ENCODE measurements around the gene PCSK2.

PCSK2 gene

GRCh38 chr20:17522528-17522927, 295.7 kb downstream of the PCSK2 start:
- no peak overlapping the region for H3K27ac ChIP-seq

GRCh38 chr20:17523326-17523725, 296.5 kb downstream of the PCSK2 start:
- TF ChIP-seq ZFX (IDR thresholded peaks at IDR 0.05) = no peak
- TF ChIP-seq CTCF (conservative IDR thresholded peaks at IDR 0.05) = no peak
- no peak overlapping the region for H3K27ac ChIP-seq

More at GRCh38 chr20:17522528-17522927, 295.7 kb downstream of the PCSK2 start:
- TF ChIP-seq ZFX (IDR thresholded peaks at IDR 0.05) (no peak), CTCF (conservative IDR thresholded peaks at IDR 0.05) (no peak)

GRCh38 chr20:17524560-17524959, 297.7 kb downstream of the PCSK2 start:
- H3K27ac ChIP-seq = no peak overlapping the region

GRCh38 chr20:17525132-17525531, 298.3 kb downstream of the PCSK2 start:
- TF ChIP-seq CTCF (conservative IDR thresholded peaks at IDR 0.05) = no peak
- no peak for TF ChIP-seq ZFX (IDR thresholded peaks at IDR 0.05)
- H3K27ac ChIP-seq = no peak overlapping the region

More at GRCh38 chr20:17524560-17524959, 297.7 kb downstream of the PCSK2 start:
- no peak for TF ChIP-seq ZFX (IDR thresholded peaks at IDR 0.05)
- no peak for TF ChIP-seq CTCF (conservative IDR thresholded peaks at IDR 0.05)

GRCh38 chr20:17525650-17526049, 298.8 kb downstream of the PCSK2 start:
- TF ChIP-seq CTCF (conservative IDR thresholded peaks at IDR 0.05) (no peak), ZFX (IDR thresholded peaks at IDR 0.05) (no peak)
- H3K27ac ChIP-seq = no peak overlapping the region

GRCh38 chr20:17529586-17529985, 302.7 kb downstream of the PCSK2 start:
- TF ChIP-seq CTCF (conservative IDR thresholded peaks at IDR 0.05) = no peak
- TF ChIP-seq ZFX (IDR thresholded peaks at IDR 0.05) = no peak
- no peak overlapping the region for H3K27ac ChIP-seq

GRCh38 chr20:17530153-17530552, 303.3 kb downstream of the PCSK2 start:
- H3K27ac ChIP-seq = no peak overlapping the region
- TF ChIP-seq ZFX (IDR thresholded peaks at IDR 0.05) (no peak), CTCF (conservative IDR thresholded peaks at IDR 0.05) (no peak)
